Spleen (tissue), 7 donors: Measurements from ENCODE around the gene SMIM43.

ENCODE experiments used
- CTCF ChIP-seq, 11 experiments: fragments of 200-600 bp in 7 of 11; fragments of 450-650 bp in 4 of 11; sonication (generic) in 4 of 11; IDR thresholded peaks in 8 of 11; conservative IDR thresholded peaks in 3 of 11; 1 replicate in 7 of 11; 2 replicates in 4 of 11; pipeline versions ENCODE4 v1.4.0 to v1.8.0; 2016 to 2021; ENCODE audit warnings: antibody characterized with exemption in 11 of 11, inconsistent platforms in 4 of 11, mild to moderate bottlenecking in 1 of 11
- POLR2A ChIP-seq, 3 donors: fragments of 450-650 bp; IDR thresholded peaks; one replicate each; pipeline ENCODE4 v1.5.1; 2017; ENCODE audit warnings: antibody characterized with exemption in 3 of 3, mild to moderate bottlenecking in 1 of 3
- POLR2AphosphoS5 ChIP-seq, 3 donors: sonication (generic); formaldehyde crosslinking; IDR thresholded peaks; one replicate each; pipeline ENCODE4 v1.5.1; 2017; ENCODE audit warnings: antibody characterized with exemption in 3 of 3
- donor health status: DM: no; HTN: no; CAD: no; lungs with moderate emphysema.
- donor health status: DM: no; HTN: no; CAD: no.
- donor health status: DM: no; HTN: no; CAD: no.

GRCh38 chr4:121776610-121777401 is 11.8 kb upstream of the SMIM43 start:
- TF ChIP-seq CTCF (IDR thresholded peaks at IDR 0.05 in 8 of 11, conservative IDR thresholded peaks at IDR 0.05 in 3 of 11) (no peak), POLR2A (IDR thresholded peaks at IDR 0.05) (no peak), POLR2AphosphoS5 (IDR thresholded peaks at IDR 0.05) (no peak)
